ENCODE data around the gene AHDC1. TPM values are rescaled to one million over a fixed set of nuclear protein-coding genes. Genes with fewer than 3 reads are reported as not detected.

AHDC1 gene
- total and polyA plus RNA-seq, 2 of the 13 experiments (the other 11 are each of a cell fraction or from before 2014, with no cell fraction given) = 1.0 to 2.7 TPM

DNA sequence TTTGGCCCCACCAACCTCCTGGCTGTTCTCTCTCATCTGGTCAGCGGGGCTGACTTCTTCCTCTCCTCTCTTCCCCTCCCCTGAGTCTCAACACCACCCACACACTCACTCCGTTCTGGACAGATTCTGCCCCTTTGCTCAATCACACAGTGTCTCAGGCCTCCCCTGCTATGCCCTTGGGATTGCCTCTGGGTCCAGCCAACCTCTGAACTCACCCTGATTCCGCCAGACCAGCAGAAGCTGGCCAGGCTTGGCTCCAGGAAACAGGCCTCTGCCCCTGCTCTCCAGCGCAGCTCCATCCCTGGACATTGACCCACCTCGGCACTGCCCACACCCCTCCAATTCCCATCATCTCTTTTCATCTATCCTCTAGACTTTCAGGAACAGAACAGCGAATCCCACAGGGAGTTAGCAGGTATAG is 22.1 kb downstream of the AHDC1 start (continued):
- TF ChIP-seq, protein P1, sequence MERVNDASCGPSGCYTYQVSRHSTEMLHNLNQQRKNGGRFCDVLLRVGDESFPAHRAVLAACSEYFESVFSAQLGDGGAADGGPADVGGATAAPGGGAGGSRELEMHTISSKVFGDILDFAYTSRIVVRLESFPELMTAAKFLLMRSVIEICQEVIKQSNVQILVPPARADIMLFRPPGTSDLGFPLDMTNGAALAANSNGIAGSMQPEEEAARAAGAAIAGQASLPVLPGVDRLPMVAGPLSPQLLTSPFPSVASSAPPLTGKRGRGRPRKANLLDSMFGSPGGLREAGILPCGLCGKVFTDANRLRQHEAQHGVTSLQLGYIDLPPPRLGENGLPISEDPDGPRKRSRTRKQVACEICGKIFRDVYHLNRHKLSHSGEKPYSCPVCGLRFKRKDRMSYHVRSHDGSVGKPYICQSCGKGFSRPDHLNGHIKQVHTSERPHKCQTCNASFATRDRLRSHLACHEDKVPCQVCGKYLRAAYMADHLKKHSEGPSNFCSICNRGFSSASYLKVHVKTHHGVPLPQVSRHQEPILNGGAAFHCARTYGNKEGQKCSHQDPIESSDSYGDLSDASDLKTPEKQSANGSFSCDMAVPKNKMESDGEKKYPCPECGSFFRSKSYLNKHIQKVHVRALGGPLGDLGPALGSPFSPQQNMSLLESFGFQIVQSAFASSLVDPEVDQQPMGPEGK (CRISPR knock-in tag; IDR thresholded peaks at IDR 0.05) = peak; percentile 45; the same call in 1 of the 2 replicates
- TF ChIP-seq, protein P2, sequence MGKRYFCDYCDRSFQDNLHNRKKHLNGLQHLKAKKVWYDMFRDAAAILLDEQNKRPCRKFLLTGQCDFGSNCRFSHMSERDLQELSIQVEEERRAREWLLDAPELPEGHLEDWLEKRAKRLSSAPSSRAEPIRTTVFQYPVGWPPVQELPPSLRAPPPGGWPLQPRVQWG (CRISPR knock-in tag; IDR thresholded peaks at IDR 0.05; ENCODE audit: borderline replicate concordance, low read depth) = no peak
- TF ChIP-seq HOXA7 (CRISPR knock-in tag; IDR thresholded peaks at IDR 0.05) = no peak
- no peak for TF ChIP-seq SRSF1 (optimal IDR thresholded peaks at IDR 0.05; ENCODE audit: low read depth, low read length)
- TF ChIP-seq NFKB2 (CRISPR knock-in tag; IDR thresholded peaks at IDR 0.05; ENCODE audit: borderline replicate concordance) = peak; percentile 29; the same call in 1 of the 2 replicates

DNA sequence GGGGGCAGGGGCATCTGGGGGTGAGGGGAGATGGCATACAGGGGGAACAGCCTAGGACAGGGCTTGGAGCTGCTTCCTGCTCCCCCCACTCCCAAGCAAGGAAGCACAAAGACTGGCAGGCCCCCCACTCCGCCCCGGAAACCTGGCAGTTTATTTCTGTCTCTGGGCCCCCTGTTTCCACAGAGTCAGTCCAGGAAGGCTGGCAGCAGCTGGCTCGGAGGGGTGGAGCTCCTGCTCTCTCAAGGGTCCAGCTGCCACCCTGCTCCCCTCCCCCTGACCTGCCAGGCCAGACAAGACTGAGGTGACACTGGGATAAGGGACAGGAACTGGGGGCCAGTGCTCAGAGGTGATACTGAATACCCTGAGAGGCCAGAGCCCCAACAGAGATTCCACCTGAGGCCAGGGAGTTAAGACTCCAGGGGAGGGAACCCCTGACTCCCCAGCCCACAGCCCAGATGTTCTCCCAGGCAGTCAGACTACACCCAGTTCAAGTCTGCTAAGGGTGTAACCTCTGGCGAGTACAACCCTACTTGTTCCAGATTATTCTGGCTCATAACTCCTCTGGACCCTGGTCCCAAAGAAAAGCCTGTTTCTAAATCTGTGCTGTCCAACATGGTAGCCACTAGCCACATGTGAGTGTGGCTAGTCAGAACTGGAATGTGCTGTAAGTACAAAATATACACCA is 26.3 kb downstream of the AHDC1 start:
- DNase-seq (ENCODE audit: low spot score) = no peak
- H3K4me1 ChIP-seq (ENCODE audit: insufficient read depth, low read length) = peaks cover 68% of the 10 kb centered on the region
- no TSS peak for BruUV-seq (replicated peaks)
- H3K9ac ChIP-seq (ENCODE audit: insufficient read depth, low read depth, low read length) = no peak overlapping the region
- CTCF ChIA-PET (ENCODE audit: low intra/inter-chr PET ratio, low total read pairs) = no interaction called here
- no peak overlapping the region for H3K4me3 ChIP-seq (replicated peaks in 1 of 3; ENCODE audit: insufficient read depth in 1 of 3, low read depth in 2 of 3, low read length in 3 of 3)
- intact Hi-C loops (cut with micrococcal nuclease; ENCODE audit: unreplicated experiment) (no loop called here), in situ Hi-C loops (cut with HindIII; ENCODE audit: extremely low pct_ligation_motif_present, low pct_unique_long_range_greater_than_20kb) (no loop called here)
- H3K79me2 ChIP-seq (ENCODE audit: insufficient read depth, low read length) = peaks cover 20% of the 10 kb centered on the region
- no peak overlapping the region for H3K27ac ChIP-seq (ENCODE audit: extremely low read length, insufficient read depth, low read length)
- no peaks in the 10 kb centered on the region for H3K27me3 ChIP-seq (ENCODE audit: control insufficient read depth in 1 of 2, insufficient read depth in 2 of 2, low read length in 2 of 2)
- H2AFZ ChIP-seq (ENCODE audit: low read length) = no peak overlapping the region
- H4K20me1 ChIP-seq (ENCODE audit: insufficient read depth, low read length) = peaks cover 16% of the 10 kb centered on the region; the same call in 1 of the 2 replicates
- no peak for FAIRE-seq
- WGBS (ENCODE audit: low lambda C conversion rate) = 100% methylated on average over 1 of the region's 4 CpGs
- no peaks in the 10 kb centered on the region for H3K36me3 ChIP-seq (replicated peaks in 1 of 2; ENCODE audit: control insufficient read depth in 1 of 2, insufficient read depth in 2 of 2, low read length in 2 of 2)
- TF ChIP-seq ZBTB21 (CRISPR knock-in tag; IDR thresholded peaks at IDR 0.05) = no peak
- POLR2A ChIA-PET = interaction anchor here (2.5 to 3.2 kb wide), 2 partner anchors 14 to 21 kb away, joined by 8 to 11 read pairs; no protein-coding TSS in a partner anchor
- H3K9me3 ChIP-seq (ENCODE audit: low read length) = no peaks in the 10 kb centered on the region
- ATAC-seq = no peak
- H3K4me2 ChIP-seq (ENCODE audit: low read depth, low read length) = no peak overlapping the region

All from HepG2 (cell line).